Left colon (tissue), 2 donors: ENCODE data around the gene C19orf25. TPM values are rescaled to one million over a fixed set of nuclear protein-coding genes. Genes with fewer than 3 reads are reported as not detected.
"Not testable (repeated sequence)": the region's sequence is repeated elsewhere in the genome, so short reads cannot be mapped to it uniquely, and the experiment has no call there.

Experiments used
- ATAC-seq: fragments of 200-7000 bp; cut with Tn5 transposase; one replicate; pipeline ENCODE4 v1.9.1; 2020; ENCODE audit warnings: mild to moderate bottlenecking, moderate library complexity
- DNase-seq, 2 donors: peaks; one replicate each; pipeline ENCODE4 v3.0.0-alpha.2; 2020
- intact Hi-C, 2 donors: fragments of 100-400 bp; cut with DNase I in 1 of 2; cut with micrococcal nuclease in 1 of 2; formaldehyde crosslinking; loops; one replicate each; pipeline versions ENCODE4 v1.11.2 to v1.14.0; 2022; cut with DNase I, micrococcal nuclease
- total RNA-seq, 2 donors: library from RNA; stranded (reverse); fragmentation: NEBNext Ultra II Directional; extraction: Animal tissue kit (Norgen Biotek cat#: 25700); gene quantifications; one replicate each; pipeline ENCODE4 v1.2.1, GENCODE V29; 2021
- donor health status: DM: no; HTN: no; CAD: no.
- donor health status: DM: yes; HTN: yes; CAD: no.

Gene C19orf25
- total RNA-seq, 2 donors from 2014 or later, result 34.2 to 35.7 TPM

- ATAC-seq (peak; percentile 25), DNase-seq (no peak)
- intact Hi-C loops, result no loop called here
Observed at GRCh38 chr19:1501200-1501595, 22.2 kb upstream of the C19orf25 start.

DNA sequence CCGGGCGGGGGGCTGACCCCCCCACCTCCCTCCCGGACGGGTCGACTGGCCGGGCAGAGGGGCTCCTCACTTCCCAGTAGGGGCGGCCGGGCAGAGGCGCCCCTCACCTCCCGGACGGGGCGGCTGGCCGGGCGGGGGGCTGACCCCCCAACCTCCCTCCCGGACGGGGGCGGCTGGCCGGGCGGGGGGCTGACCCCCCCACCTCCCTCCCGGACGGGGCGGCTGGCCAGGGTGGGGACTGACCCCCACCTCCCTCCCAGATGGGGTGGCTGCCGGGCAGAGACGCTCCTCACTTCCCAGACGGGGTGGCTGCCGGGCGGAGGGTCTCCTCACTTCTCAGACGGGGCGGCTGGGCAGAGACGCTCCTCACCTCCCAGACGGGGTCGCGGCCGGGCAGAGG lies 20.2 kb upstream of the C19orf25 start:
- intact Hi-C loops, ATAC-seq, DNase-seq: not testable (repeated sequence)

- intact Hi-C loops, result no loop called here
- ATAC-seq (no peak), DNase-seq (no peak)
Observed at GRCh38 chr19:1497578-1498235, 18.7 kb upstream of the C19orf25 start.

DNA sequence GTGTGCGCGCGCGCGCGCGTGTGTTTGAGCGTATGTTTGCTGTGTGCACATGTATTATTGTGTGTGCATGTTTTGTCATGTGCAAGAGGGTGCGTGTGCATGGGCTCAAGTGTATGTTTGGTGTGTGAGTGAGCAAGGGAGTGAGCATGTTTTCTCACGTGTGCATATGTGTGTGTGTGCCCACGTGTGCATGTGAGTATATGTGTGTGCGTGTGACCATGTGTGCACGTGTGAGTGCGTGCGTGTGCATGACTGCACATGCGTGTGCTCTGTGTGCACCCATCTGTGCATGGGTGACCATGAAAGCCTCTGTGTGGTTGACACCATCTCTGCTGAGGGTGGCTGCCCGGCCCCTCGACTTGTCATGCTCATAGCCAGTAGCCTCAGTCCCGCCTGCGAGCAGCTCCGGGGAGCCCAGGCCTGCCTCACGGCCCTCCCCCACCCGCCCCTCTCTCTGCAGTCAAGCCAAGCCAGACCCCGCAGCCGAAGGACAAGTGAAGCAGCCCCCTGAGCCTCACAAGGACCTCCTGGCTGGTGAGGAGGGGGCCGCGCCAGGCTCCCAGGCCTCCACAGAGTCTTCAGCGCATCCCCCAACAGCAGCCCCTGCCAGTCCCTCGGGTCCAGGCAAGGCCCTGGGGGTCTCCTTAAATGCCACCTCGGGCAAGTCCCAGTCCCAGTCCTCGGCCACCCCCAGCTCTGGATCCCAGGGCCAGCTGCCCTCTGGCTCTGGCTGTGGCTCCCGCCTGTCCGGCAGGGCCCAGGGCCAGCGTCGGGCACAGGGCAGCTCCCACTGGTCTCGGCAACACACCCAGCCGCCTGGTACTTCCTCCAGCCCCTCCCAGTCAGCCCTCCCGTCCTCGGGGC lies 17.9 kb upstream of the C19orf25 start:
- ATAC-seq (no peak), DNase-seq (no peak)
- intact Hi-C loops, result no loop called here

DNA sequence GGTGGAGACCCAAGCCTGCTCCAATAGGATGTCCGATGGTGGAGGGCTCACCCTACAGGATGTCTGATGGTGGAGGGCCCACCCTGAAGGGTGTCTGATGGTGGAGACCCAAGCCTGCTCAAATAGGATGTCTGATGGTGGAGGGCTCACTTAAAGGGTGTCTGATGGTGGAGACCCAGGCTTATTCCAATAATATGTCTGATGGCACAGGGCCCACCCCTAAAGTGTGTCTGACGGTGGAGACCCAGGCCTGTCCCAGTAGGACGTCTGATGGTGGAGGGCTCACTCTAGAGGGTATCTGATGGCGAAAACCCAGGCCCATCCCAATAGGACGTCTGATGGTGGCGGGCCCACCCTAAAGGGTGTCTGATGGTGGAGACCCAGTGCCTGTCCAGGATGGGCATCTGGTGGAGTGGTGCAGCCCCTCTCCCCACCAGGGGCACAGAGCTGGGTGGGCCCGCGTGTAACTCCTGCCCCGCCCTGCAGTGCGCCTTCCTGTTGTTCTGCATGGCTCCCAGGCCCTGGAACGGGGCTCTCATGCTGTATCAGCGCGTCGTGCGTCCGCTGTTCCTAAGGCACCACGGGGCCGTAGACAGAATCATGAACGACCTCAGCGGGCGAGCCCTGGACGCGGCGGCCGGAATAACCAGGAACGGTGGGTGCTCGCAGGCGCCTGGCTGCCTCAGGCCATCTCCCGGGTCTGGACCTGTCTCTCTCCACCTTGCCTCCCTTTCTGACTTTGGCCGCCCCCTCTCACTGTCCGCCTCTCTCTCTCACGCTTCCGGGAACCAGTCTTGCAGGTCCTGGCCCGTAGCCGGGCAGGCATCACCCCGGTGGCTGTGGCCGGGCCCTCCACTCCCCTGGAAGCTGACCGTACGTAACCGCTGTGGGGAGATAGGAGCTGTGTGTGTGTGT lies 17.0 kb upstream of the C19orf25 start:
- ATAC-seq (peak; percentile 17), DNase-seq (no peak)
- intact Hi-C loops, result no loop called here

DNA sequence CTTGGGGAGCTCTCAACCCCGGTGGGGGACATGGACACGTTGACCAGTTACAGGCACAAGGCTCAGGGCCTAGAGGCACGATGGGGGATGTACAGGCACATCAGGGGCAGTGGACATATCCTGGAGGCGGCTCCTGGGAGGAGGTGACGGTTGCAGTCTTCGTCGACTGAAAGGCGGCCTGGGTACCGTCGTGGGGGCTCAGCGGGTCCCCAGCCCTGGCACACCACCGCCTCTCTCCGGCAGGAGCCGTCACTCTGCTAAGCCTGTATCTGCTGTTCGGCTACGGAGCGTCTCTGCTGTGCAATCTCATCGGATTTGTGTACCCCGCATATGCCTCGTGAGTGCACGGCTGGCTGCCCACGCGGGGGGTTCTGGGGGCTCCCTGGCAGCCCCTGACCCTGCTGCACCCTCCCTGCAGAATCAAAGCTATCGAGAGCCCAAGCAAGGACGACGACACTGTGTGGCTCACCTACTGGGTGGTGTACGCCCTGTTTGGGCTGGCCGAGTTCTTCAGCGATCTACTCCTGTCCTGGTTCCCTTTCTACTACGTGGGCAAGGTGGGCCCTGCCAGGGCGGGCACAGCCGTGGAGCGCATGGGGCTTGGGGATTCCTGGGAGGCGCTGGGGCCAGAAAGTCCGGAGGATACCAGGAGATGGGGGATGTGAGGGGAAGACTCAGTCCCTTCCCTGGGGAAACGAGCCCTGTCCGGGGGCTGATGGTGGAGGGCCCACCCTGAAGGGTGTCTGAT lies 16.2 kb upstream of the C19orf25 start:
- intact Hi-C loops, result no loop called here
- no peak for ATAC-seq
- no peak for DNase-seq

- intact Hi-C loops, result no loop called here
- DNase-seq, result no peak
- no peak for ATAC-seq
Observed at GRCh38 chr19:1494115-1494815, 15.2 kb upstream of the C19orf25 start.

DNA sequence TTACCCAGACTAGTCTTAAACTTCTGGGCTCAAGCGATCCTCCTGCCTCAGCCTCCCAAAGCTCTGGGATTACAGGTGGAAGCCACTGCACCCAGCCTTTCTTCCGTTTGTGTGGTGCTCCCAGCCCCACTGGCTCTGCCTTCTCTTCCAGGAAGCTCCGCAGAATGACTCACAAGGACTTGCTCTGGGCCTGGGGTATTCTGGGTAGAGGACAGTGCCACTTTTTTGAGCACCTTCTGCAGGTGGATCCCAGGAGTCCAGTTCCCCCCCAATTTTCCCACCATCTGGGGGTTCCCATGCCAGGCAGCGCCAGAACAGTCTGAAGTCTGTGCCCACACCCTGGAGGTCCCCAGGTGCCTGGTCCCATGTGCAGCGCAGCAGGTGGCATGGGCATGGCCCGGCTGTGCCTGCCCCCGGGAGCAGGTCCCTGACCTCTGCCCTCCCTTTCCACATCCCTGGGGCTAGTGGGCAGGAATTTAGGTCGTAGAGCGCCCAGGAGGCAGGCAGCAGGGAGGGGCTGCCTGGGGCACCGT lies 13.5 kb upstream of the C19orf25 start:
- ATAC-seq (no peak), DNase-seq (no peak)
- intact Hi-C loops, result no loop called here

DNA sequence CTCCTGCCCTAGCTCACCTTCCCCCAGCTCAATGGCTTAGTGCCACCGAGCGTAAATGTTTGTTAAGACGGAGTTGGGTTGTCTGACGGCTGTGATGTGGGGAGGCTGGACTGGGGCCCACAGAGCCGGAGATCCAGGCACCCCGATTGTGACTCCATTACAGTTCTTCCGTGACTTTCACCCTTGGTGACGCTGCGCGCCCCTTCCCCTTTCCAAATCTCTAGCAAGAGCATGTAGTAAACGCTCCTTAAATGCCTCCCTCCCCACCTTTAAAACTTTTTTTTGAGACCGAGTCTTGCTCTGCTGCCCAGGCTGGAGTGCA lies 12.8 kb upstream of the C19orf25 start:
- DNase-seq (no peak), ATAC-seq (no peak)
- intact Hi-C loops, result no loop called here

DNA sequence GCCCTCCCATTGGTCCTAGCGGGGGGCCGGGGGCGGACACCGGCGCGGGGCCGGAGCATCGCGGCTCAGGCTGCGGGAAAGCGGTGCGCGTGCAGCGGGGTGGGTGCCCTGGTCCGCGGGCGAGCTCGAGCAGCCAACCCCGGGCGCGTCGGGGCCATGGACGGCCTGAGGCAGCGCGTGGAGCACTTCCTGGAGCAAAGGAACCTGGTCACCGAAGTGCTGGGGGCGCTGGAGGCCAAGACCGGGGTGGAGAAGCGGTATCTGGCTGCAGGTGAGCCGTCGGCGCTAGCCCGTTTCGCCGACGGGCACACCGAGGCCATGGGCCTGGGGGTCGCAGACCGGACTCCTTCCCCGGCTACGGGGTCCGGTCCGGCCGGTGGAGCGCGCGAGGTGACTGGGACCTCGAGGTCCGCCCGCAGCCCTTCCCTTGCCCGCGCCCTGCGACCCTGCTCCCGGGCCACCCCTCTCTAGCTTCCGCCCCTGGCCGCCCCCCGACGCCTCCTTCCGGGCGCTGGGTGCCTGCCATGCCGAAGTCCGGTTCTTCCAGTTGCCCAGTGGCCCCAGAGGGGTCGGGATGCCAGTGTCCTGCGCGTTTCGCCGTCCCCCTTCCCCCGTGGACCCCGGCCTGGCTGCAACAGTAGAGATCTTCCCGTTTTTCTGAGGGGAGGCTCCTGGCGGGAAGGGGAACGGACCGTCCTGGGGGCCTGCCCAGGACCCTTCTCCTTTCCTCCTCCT lies 12.3 kb upstream of the C19orf25 start, which contains the start of gene REEP6:
TSS of gene REEP6 (plus strand) at position 68 of the 735 bp plus-strand sequence. CDS start at position 157, 89 bp downstream.
- intact Hi-C loops, result no loop called here
- ATAC-seq (no peak), DNase-seq (no peak)

DNA sequence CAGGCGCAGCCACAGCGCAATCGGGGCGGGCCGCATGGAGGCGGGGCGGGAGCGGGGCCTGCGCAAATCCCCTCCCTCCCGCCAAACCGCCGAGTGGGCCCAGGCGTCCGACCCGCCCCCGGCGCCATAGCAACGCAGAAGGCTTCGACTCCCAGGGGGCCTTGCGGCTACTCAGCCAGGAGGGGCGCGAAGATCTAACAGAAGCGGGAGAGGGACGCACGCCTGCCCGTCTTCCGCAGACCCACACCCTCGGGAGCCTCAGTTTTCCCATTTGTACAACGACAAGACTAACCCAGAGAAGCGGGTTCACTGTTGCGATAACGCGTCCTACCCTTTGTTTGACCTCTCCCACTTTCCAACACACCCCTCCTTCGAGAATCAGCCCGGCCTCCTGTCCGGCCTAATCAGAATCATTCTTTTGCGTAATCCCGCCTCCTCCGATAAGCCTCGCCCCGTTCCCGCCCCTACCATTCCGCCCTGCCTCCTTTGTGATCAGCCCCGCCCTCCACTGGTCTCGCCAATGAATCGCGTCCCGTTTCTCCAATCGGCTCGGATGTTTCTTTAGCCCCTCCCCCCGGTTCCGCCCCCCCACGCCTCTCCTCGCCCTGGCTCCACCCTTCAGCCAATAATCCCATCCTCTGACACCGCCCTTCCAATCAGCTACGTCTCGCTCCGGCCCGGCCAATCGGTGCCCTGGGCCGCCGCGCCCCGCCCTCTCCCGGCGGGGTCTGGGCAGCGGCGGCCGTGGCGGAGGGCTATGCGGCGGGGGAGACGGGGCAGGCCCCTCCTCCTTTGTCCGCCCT lies 11.5 kb upstream of the C19orf25 start, which contains the start of gene PCSK4:
TSS of gene PCSK4 (minus strand) at position 40 of the 803 bp plus-strand sequence. CDS start at position 36, 4 bp downstream.
- peak; percentile 99 for DNase-seq
- intact Hi-C loops, result no loop called here
- ATAC-seq, result peak; percentile 84

GRCh38 chr19:1489463-1490310 lies 10.7 kb upstream of the C19orf25 start:
- ATAC-seq (no peak), DNase-seq (peak in 1 of 2 donors; percentile 49)
- intact Hi-C loops, result no loop called here

DNA sequence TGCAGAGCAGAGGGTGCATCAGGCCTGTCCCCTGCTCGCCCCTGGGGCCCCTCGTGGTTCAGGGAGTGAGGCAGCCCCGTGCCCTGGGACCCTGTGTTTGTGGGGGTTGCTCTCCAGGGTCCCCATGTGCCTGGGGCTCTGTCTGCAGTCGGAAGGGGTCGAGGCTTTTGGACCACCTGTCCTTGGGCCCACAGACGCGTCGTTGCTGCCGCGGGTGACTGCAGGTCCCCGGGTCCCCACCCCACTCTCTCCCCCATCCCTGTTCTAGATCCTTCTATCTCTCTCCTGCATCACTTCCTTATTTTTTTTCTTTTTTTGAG lies 9.2 kb upstream of the C19orf25 start:
- intact Hi-C loops, result no loop called here
- no peak for DNase-seq

GRCh38 chr19:1487576-1488281 lies 8.7 kb upstream of the C19orf25 start:
- ATAC-seq (no peak), DNase-seq (no peak)
- intact Hi-C loops, result no loop called here

More for the DNA sequence above, 9.2 kb upstream of the C19orf25 start:
- no peak for ATAC-seq
